Activated T-cell treated with anti-CD3 and anti-CD28 coated beads, Interleukin-2, amount 50 U/mL, for 1 hour (primary cell): ENCODE results near the gene RNF114.

ENCODE experiments used
- DNase-seq: peaks from one replicate; pipeline ENCODE4 v3.0.0-alpha.2; 2020

Gene RNF114

GRCh38 chr20:49904440-49905214 lies 31.6 kb upstream of the RNF114 start:
- no peak for DNase-seq

- DNase-seq: no peak
Measured at GRCh38 chr20:49905415-49906091, 30.6 kb upstream of the RNF114 start.

GRCh38 chr20:49906101-49906604 lies 30.0 kb upstream of the RNF114 start:
- DNase-seq: no peak

GRCh38 chr20:49906615-49907154 lies 29.5 kb upstream of the RNF114 start:
- no peak for DNase-seq

- DNase-seq: no peak
Measured at GRCh38 chr20:49907405-49908257, 28.6 kb upstream of the RNF114 start.

GRCh38 chr20:49908258-49908565 lies 28.0 kb upstream of the RNF114 start:
- DNase-seq: no peak

GRCh38 chr20:49909499-49910339 lies 26.5 kb upstream of the RNF114 start:
- DNase-seq: no peak

- no peak for DNase-seq
Measured at GRCh38 chr20:49910340-49910706, 25.9 kb upstream of the RNF114 start.

- no peak for DNase-seq
Measured at GRCh38 chr20:49913399-49914047, 22.7 kb upstream of the RNF114 start.

- no peak for DNase-seq
Measured at GRCh38 chr20:49914310-49915117, 21.7 kb upstream of the RNF114 start.

- no peak for DNase-seq
Measured at GRCh38 chr20:49915118-49915379, 21.1 kb upstream of the RNF114 start.

GRCh38 chr20:49915380-49916145 lies 20.6 kb upstream of the RNF114 start, which contains the start of gene SPATA2:
Gene SPATA2 (minus strand): TSS chr20:49915529. CDS start chr20:49908490, 7,039 bp downstream.
- peak; percentile 92 for DNase-seq

GRCh38 chr20:49916146-49917002 lies 19.8 kb upstream of the RNF114 start:
- DNase-seq: no peak

GRCh38 chr20:49918446-49918845 lies 17.8 kb upstream of the RNF114 start:
- no peak for DNase-seq

GRCh38 chr20:49919009-49919408 lies 17.2 kb upstream of the RNF114 start:
- DNase-seq: no peak

GRCh38 chr20:49919461-49919860 lies 16.7 kb upstream of the RNF114 start:
- no peak for DNase-seq

- no peak for DNase-seq
Measured at GRCh38 chr20:49924247-49924646, 11.9 kb upstream of the RNF114 start.

- DNase-seq: no peak
Measured at GRCh38 chr20:49925901-49926454, 10.2 kb upstream of the RNF114 start.
